HFF-Myc (cell line): ENCODE results near the gene SMCO2.

ENCODE experiments used
- DNase-seq: peaks from one replicate; pipeline ENCODE4 v3.0.0-alpha.2; 2011; ENCODE audit warnings: low read depth; ENCODE audit errors: extremely low read depth
- H3K4me3 ChIP-seq: replicated peaks from 2 replicates; pipeline ENCODE4 v1.5.1; 2011; ENCODE audit warnings: low read depth, mild to moderate bottlenecking, control low read depth, low read length
- CTCF ChIP-seq: IDR thresholded peaks from 2 replicates; pipeline ENCODE4 v1.5.1; 2012; ENCODE audit warnings: mild to moderate bottlenecking, low read depth, low read length, control low read depth; ENCODE audit errors: missing control alignments

Gene SMCO2

GRCh38 chr12:27502021-27502435 lies 55.5 kb downstream of the SMCO2 start:
- no peak for DNase-seq
- no peak overlapping the region for H3K4me3 ChIP-seq
- no peak for TF ChIP-seq CTCF

- TF ChIP-seq CTCF: no peak
- no peak overlapping the region for H3K4me3 ChIP-seq
- no peak for DNase-seq
These were observed 58.0 kb downstream of the SMCO2 start for GRCh38 chr12:27504507-27504906.

GRCh38 chr12:27505109-27505508 lies 58.6 kb downstream of the SMCO2 start:
- DNase-seq: no peak
- no peak for TF ChIP-seq CTCF
- H3K4me3 ChIP-seq: no peak overlapping the region

- no peak overlapping the region for H3K4me3 ChIP-seq
- DNase-seq: no peak
- TF ChIP-seq CTCF: no peak
These were observed 59.2 kb downstream of the SMCO2 start for GRCh38 chr12:27505761-27506160.

- no peak overlapping the region for H3K4me3 ChIP-seq
- no peak for DNase-seq
- no peak for TF ChIP-seq CTCF
These were observed 60.2 kb downstream of the SMCO2 start for GRCh38 chr12:27506645-27507189.

- H3K4me3 ChIP-seq: no peak overlapping the region
- TF ChIP-seq CTCF: no peak
These were observed 62.3 kb downstream of the SMCO2 start for GRCh38 chr12:27508736-27509431.

More at GRCh38 chr12:27508736-27509431, 62.3 kb downstream of the SMCO2 start:
- no peak for DNase-seq
